Kidney (tissue), 14 donors: ENCODE measurements around the gene SHH. TPM values are rescaled to one million over a fixed set of nuclear protein-coding genes. Genes with fewer than 3 reads are reported as not detected.

Source experiments
- DNase-seq, 5 donors: peaks; one replicate each; pipeline ENCODE4 v3.0.0-alpha.2; 2013 to 2020
- FAIRE-seq: peaks from 2 replicates; lab custom pipeline; 2012; peaks lifted over from hg19 to GRCh38; lab: Jason Lieb, UNC
- H3K27ac ChIP-seq, 2 donors: one replicate each; pipeline ENCODE4 v1.7.0; 2013; ENCODE audit warnings: low read depth in 2 of 2, low read length in 2 of 2, inconsistent platforms in 1 of 2
- H3K27me3 ChIP-seq: one replicate; pipeline ENCODE4 v1.7.1; 2013; ENCODE audit warnings: low read length, inconsistent platforms; ENCODE audit not compliant: control insufficient read depth, insufficient read depth
- H3K36me3 ChIP-seq, 3 donors: one replicate each; pipeline versions ENCODE4 v1.7.0 to v1.7.1; 2013; ENCODE audit warnings: low read length in 3 of 3, control low read depth in 1 of 3, inconsistent platforms in 1 of 3; ENCODE audit not compliant: insufficient read depth in 3 of 3, control insufficient read depth in 2 of 3
- H3K4me1 ChIP-seq, 3 donors: one replicate each; pipeline versions ENCODE4 v1.7.0 to v1.7.1; 2013; ENCODE audit warnings: low read length in 3 of 3, inconsistent platforms in 1 of 3, low read depth in 1 of 3; ENCODE audit not compliant: control insufficient read depth in 2 of 3, insufficient read depth in 2 of 3
- H3K4me3 ChIP-seq, 3 donors: one replicate each; pipeline versions ENCODE4 v1.7.0 to v1.8.1; 2013; ENCODE audit warnings: low read length in 3 of 3, control low read depth in 1 of 3, inconsistent platforms in 1 of 3
- H3K9ac ChIP-seq, 3 donors: one replicate each; pipeline versions ENCODE4 v1.7.0 to v1.7.1; 2013; ENCODE audit warnings: low read length in 3 of 3, control low read depth in 1 of 3, inconsistent platforms in 1 of 3
- H3K9me3 ChIP-seq, 3 donors: one replicate each; pipeline versions ENCODE4 v1.7.0 to v1.7.1; 2013; ENCODE audit warnings: low read length in 3 of 3, control low read depth in 1 of 3, inconsistent platforms in 1 of 3; ENCODE audit not compliant: control insufficient read depth in 2 of 3, insufficient read depth in 1 of 3
- intact Hi-C: fragments of 100-400 bp; cut with DNase I; formaldehyde crosslinking; loops from one replicate; pipeline ENCODE4 v1.11.1; 2022
- polyA plus RNA-seq: library from polyadenylated mRNA; stranded (reverse); fragments of 350-450 nt; fragmentation: Illumina TruSeq; extraction: RNeasy Lipid Tissue Mini Kit (QIAGEN cat#74804); gene quantifications from one replicate; pipeline ENCODE4 v1.2.3, GENCODE V29; 2014; ENCODE audit warnings: low read depth, low replicate concordance; ENCODE audit not compliant: insufficient read depth
- total RNA-seq: library from RNA; stranded (reverse); fragmentation: NEBNext Ultra II Directional; extraction: Animal tissue kit (Norgen Biotek cat#: 25700); gene quantifications from one replicate; pipeline ENCODE4 v1.2.1, GENCODE V29; 2021
- TF ChIP-seq, protein P1 (sequence below): IDR thresholded peaks from 3 replicates; pipeline ENCODE4 v1.5.1; 2012; ENCODE audit warnings: mild to moderate bottlenecking, moderate library complexity, borderline replicate concordance; ENCODE audit not compliant: insufficient read depth; ENCODE audit errors: extremely low read depth
- donor health status: control.
- donor health status: control.
- donor health status: control.
- donor health status: control.
- donor health status: control.
- donor health status: DM: yes; HTN: yes; CAD: no.
- donor health status: Normal renal cell carcinoma (clear cell type).

Gene SHH
- total and polyA plus RNA-seq, 2 donors from 2014 or later, result 2.0 to 15.2 TPM

GRCh38 chr7:155844526-155844925 is 32.3 kb upstream of the SHH start:
- H3K27ac ChIP-seq, result peak overlapping the region in 1 of 2 donors; percentile 51
- H3K27me3 ChIP-seq, result no peaks in the 10 kb centered on the region
- H3K36me3 ChIP-seq, result no peaks in the 10 kb centered on the region
- H3K9me3 ChIP-seq, result no peaks in the 10 kb centered on the region
- no peak overlapping the region for H3K4me3 ChIP-seq
- TF ChIP-seq, protein P1, sequence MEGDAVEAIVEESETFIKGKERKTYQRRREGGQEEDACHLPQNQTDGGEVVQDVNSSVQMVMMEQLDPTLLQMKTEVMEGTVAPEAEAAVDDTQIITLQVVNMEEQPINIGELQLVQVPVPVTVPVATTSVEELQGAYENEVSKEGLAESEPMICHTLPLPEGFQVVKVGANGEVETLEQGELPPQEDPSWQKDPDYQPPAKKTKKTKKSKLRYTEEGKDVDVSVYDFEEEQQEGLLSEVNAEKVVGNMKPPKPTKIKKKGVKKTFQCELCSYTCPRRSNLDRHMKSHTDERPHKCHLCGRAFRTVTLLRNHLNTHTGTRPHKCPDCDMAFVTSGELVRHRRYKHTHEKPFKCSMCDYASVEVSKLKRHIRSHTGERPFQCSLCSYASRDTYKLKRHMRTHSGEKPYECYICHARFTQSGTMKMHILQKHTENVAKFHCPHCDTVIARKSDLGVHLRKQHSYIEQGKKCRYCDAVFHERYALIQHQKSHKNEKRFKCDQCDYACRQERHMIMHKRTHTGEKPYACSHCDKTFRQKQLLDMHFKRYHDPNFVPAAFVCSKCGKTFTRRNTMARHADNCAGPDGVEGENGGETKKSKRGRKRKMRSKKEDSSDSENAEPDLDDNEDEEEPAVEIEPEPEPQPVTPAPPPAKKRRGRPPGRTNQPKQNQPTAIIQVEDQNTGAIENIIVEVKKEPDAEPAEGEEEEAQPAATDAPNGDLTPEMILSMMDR, result no peak
- no peak overlapping the region for H3K9ac ChIP-seq
- intact Hi-C loops, result no loop called here
- peaks cover 0 to 5% (median 0%) of the 10 kb centered on the region in 3 donors for H3K4me1 ChIP-seq
- no peak for FAIRE-seq
- no peak for DNase-seq

DNA sequence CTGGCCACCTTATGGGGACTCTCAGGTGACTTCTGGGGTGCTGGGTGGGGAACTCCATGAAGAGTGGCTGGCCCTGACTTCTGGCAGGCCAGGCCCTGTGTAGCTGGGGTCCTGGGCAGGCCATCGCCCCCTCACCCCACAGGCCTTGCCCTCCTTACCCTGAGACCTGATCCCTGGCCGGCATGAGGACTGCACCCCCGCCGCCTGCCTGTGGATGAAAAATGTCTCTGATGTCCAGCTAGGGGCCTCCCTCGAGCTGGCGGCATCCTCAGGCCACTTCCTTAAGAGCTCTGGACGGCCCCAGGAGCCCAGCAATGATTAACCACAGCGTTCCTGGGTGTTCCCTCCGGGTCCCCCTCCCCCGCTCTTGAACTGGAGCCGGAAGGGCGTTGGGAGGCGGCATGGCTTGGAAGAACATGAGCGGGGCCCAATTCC is 31.8 kb upstream of the SHH start:
- Histone ChIP-seq H3K4me1 (peaks cover 0 to 5% (median 0%) of the 10 kb centered on the region in 3 donors), H3K27ac (peak overlapping the region in 1 of 2 donors; percentile 71), H3K9ac (no peak overlapping the region), H3K4me3 (no peak overlapping the region), H3K27me3 (no peaks in the 10 kb centered on the region), H3K9me3 (no peaks in the 10 kb centered on the region), H3K36me3 (no peaks in the 10 kb centered on the region)
- intact Hi-C loops, result no loop called here
- TF ChIP-seq, protein P1, result peak; percentile 48
- DNase-seq (peak; percentile 85 to 95 (median 93)), FAIRE-seq (no peak)

DNA sequence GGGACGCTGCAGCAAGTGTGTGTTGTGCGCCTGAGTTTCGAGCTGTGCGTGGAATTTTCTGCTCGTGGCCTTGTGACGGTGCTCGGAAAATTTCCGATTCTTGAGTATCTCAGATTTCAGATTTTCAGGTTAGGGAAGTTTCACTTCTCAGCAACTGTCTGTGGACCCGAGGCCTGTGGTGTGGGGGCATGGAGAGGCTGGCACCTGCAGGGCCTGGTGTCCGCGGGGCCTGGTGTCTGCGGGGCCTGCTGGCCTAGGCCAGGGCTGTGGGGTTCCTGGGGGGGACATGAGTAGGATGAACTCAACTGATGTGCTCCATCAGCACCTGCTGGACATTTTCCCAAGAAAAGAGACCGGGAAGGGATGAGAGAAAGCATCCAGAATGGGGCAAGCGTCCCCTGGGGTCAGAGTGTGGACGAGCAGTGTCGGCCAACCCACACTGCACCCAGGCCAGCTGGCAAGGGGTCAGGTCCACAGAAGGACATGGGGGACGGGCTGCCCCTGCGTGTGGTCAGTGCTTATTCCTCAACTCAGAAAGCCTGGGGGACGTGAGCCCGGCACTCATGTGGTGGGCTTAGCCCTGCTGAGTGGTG is 31.3 kb upstream of the SHH start:
- H3K27ac ChIP-seq, result peak overlapping the region in 1 of 2 donors; percentile 71
- intact Hi-C loops, result no loop called here
- H3K36me3 ChIP-seq, result no peaks in the 10 kb centered on the region
- H3K4me1 ChIP-seq, result peaks cover 0 to 5% (median 0%) of the 10 kb centered on the region in 3 donors
- FAIRE-seq (no peak), DNase-seq (no peak)
- no peaks in the 10 kb centered on the region for H3K27me3 ChIP-seq
- TF ChIP-seq, protein P1, result no peak
- no peak overlapping the region for H3K4me3 ChIP-seq
- H3K9ac ChIP-seq, result no peak overlapping the region
- H3K9me3 ChIP-seq, result no peaks in the 10 kb centered on the region
